Stimulated activated CD8-positive, alpha-beta memory T cell treated with anti-CD3 and anti-CD28 coated beads, Interleukin-15, amount 100 ng/mL, for 24 hours (primary cell): ENCODE data around the gene PRAMEF26.
"Not testable (repeated sequence)": the region's sequence is repeated elsewhere in the genome, so short reads cannot be mapped to it uniquely, and the experiment has no call there.

ENCODE experiments used
- DNase-seq: peaks from one replicate; pipeline ENCODE4 v3.0.0-alpha.2; 2020; ENCODE audit warnings: low read depth

PRAMEF26 gene

DNA sequence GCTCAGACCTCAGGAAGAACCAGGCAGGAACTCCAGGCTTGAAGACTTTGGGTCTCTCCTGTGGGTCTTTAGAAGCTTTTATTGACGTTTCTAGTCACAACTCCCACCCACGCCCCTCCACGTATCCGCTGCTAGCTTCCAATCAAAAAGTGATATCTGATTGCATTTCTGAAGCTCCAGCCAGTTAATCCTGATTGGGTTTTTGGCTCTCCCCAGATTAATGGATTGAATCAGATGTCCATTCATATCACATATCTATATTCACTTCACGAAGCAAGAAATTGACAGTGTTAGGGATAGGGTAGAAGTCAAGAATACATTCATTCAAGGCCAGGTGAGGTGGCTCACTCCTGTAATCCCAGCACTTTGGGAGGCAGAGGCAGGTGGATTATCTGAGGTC is at the start of gene PRAMEF26:
Gene PRAMEF26 (minus strand): TSS at position 101 of the 400 bp plus-strand sequence. CDS start 2,914 bp downstream, outside the sequence.
- not testable (repeated sequence) for DNase-seq

DNA sequence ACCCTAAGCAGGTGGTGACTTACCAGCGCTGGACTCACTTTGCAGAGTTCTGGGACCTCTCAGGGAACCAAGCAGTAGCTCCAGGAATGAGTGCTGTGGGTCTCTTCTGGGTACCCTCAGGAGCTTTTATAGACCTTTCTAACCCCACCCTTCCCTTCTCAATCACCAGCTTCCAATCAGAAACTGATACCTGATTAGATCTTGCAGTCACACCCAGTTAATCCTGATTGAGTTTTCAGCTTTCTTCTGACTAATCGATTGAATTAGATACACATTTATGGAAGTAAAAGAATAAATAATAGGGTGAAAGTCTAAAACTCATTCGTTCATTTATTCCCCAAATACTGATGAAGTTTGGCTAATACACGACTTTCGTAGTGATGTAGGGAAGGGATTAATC is 45.5 kb upstream of the PRAMEF26 start, which contains the start of gene PRAMEF13:
Gene PRAMEF13 (minus strand): TSS at position 101 of the 400 bp plus-strand sequence. CDS start 1,820 bp downstream, outside the sequence.
- DNase-seq = not testable (repeated sequence)

DNA sequence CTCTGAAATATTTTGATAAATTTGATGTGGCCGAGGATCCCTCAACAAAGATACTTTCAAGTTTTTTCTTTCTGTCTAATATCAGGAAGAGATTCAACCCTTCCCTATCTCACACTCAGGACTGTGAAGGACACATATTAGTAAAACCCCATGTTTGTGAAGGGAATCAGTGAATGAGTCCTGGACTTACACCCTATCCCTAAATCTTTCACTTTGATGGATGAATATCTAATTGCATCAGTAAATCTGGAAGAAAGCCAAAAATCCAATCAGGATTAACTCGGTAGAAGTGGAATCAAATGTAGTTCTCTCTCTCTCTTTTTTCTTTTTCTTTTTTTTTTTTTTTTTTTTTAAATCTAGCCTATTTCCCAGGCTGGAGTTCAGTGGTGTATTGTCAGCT is 15.7 kb upstream of the PRAMEF26 start, which contains the start of gene PRAMEF9:
Gene PRAMEF9 (plus strand): TSS at position 301 of the 400 bp plus-strand sequence. CDS start 3,433 bp downstream, outside the sequence.
- not testable (repeated sequence) for DNase-seq

DNA sequence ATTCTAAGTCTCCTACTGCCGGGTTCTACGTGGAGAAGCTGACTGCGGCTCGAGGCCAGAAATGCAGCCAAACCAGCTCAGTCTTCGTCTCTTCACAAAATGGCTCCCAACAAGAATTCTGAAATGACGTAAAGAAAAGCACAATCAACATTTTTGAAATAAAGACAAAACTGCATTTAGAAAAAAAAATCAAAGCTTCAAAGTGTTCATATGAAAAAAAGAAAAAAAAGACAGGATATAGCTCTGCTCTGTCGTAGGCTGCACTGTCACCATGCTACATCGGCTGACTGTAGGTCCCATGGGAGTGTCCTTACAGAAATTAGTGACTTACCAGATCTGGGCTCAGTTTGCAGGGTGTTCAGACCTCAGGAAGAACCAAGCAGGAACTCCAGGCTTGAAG is 9.7 kb upstream of the PRAMEF26 start, which contains the start of gene HNRNPCL4:
Gene HNRNPCL4 (minus strand): TSS at position 101 of the 400 bp plus-strand sequence. CDS start 164 bp downstream, outside the sequence.
- not testable (repeated sequence) for DNase-seq

DNA sequence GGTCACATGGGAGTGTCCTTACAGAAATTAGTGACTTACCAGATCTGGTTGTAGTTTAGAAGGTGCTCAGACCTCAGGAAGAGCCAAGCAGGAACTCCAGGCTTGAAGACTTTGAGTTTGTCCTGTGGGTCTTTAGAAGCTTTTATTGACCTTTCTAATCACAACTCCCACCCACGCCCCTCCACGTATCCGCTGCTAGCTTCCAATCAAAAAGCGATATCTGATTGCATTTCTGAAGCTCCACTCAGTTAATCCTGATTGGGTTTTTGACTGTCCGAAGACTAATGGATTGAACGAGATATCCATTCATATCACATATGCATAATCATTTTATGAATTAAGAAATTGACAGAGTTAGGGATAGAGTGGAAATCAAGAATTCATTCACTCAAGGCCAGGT is 39.1 kb downstream of the PRAMEF26 start, which contains the start of gene HNRNPCL2:
Gene HNRNPCL2 (minus strand): TSS at position 101 of the 400 bp plus-strand sequence. CDS start 454 bp downstream, outside the sequence.
- DNase-seq = not testable (repeated sequence)
